ENCODE results near the gene UHRF1.

The UHRF1 gene

DNA sequence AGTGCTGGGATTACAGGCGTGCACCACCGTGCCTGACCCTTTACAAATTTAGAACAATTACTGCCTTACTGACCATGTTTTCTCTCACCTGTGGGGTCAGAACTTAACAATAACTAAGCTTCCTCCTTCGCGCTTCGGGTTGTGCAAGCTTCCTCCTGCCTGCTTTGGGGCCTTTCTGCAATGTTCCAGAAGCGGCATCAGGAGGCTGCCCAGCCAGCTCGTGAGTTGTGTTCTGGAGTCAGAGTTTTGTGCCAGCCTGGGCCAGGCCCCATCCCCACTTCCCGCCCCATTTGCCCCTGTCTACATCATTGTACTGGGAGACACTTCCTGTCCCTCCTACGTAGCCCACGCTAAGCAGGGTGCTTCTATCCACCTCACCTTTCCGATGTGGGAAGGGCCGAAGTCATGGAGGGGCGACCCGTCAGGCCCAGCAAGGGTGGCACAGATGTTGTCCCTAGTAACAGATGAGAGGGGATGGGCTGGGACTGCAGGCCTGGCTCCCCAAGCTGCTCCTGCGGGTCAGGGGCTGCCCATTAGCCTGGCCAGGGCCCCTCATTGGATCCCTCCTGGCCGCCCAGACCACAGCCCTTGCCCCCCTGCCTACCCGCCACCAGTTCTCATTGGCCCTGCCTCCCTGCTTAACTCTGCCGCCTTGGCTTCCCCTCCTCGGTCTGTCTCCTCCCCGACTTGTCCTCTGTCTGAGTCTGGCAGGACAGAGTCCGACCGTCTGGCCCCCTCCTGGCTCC lies 13.4 kb downstream of the UHRF1 start:
- H3K4me3 ChIP-seq (ENCODE audit: low read depth, low read length), result no peak overlapping the region
- TF ChIP-seq, protein P1, sequence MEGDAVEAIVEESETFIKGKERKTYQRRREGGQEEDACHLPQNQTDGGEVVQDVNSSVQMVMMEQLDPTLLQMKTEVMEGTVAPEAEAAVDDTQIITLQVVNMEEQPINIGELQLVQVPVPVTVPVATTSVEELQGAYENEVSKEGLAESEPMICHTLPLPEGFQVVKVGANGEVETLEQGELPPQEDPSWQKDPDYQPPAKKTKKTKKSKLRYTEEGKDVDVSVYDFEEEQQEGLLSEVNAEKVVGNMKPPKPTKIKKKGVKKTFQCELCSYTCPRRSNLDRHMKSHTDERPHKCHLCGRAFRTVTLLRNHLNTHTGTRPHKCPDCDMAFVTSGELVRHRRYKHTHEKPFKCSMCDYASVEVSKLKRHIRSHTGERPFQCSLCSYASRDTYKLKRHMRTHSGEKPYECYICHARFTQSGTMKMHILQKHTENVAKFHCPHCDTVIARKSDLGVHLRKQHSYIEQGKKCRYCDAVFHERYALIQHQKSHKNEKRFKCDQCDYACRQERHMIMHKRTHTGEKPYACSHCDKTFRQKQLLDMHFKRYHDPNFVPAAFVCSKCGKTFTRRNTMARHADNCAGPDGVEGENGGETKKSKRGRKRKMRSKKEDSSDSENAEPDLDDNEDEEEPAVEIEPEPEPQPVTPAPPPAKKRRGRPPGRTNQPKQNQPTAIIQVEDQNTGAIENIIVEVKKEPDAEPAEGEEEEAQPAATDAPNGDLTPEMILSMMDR (IDR thresholded peaks at IDR 0.05; ENCODE audit: low read depth, low read length, missing control alignments), result no peak
- in situ Hi-C loops (cut with HindIII; ENCODE audit: low sequenced_read_pairs), result no loop called here
- no peak for DNase-seq (ENCODE audit: low read depth)

DNA sequence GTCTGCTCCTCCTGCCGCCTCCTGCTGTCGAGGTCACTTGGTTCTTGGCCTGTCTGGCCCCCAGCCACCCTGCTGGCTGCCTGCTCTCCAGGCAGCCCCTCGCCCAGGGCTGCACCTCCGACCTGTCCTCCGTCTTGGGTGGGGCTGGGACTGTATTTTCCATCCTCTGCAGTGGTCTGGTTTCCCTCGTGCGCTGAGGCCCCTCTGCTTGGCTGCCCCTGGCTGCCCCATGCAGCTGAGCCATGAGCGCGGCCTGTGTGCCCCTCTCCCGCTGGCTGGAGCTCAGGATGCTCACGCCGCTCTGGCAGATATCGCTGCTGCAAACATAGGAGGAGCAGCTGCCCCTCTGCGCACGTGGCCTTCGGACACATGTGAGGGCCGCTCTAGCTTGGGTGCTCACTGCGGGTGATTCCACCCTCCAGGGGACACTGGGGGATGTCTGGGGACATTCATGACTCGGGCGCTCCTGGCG lies 14.0 kb downstream of the UHRF1 start:
- no peak overlapping the region for H3K4me3 ChIP-seq (ENCODE audit: low read depth, low read length)
- no peak for DNase-seq (ENCODE audit: low read depth)
- in situ Hi-C loops (cut with HindIII; ENCODE audit: low sequenced_read_pairs), result no loop called here
- TF ChIP-seq, protein P1 (IDR thresholded peaks at IDR 0.05; ENCODE audit: low read depth, low read length, missing control alignments), result no peak

DNA sequence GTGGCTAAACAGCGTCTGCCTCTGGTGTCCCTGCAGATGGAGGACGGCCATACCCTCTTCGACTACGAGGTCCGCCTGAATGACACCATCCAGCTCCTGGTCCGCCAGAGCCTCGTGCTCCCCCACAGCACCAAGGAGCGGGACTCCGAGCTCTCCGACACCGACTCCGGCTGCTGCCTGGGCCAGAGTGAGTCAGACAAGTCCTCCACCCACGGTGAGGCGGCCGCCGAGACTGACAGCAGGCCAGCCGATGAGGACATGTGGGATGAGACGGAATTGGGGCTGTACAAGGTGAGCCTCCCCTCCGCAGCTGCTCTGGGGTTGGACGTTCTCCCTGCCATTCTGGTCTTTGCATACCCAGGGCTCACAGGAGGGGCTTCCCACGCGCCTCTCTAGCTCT lies 19.9 kb downstream of the UHRF1 start:
- TF ChIP-seq, protein P1 (IDR thresholded peaks at IDR 0.05; ENCODE audit: low read depth, low read length, missing control alignments), result no peak
- no peak for DNase-seq (ENCODE audit: low read depth)
- in situ Hi-C loops (cut with HindIII; ENCODE audit: low sequenced_read_pairs), result no loop called here
- H3K4me3 ChIP-seq (ENCODE audit: low read depth, low read length), result no peak overlapping the region

DNA sequence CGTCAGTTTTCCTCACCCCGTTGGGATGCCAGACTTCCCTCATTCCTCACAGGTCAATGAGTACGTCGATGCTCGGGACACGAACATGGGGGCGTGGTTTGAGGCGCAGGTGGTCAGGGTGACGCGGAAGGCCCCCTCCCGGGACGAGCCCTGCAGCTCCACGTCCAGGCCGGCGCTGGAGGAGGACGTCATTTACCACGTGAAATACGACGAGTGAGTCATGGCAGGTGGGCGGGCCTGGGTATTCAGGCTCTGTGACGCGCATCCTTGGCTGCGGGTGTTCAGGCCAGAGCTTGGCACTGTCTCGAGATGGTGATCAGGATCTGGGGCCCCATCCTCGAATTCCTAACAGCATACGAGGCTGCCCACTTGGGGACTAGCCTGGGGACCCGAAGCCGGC lies 21.4 kb downstream of the UHRF1 start:
- in situ Hi-C loops (cut with HindIII; ENCODE audit: low sequenced_read_pairs), result no loop called here
- TF ChIP-seq, protein P1 (IDR thresholded peaks at IDR 0.05; ENCODE audit: low read depth, low read length, missing control alignments), result no peak
- no peak overlapping the region for H3K4me3 ChIP-seq (ENCODE audit: low read depth, low read length)
- DNase-seq (ENCODE audit: low read depth), result no peak

- no peak overlapping the region for H3K4me3 ChIP-seq (ENCODE audit: low read depth, low read length)
- in situ Hi-C loops (cut with HindIII; ENCODE audit: low sequenced_read_pairs), result no loop called here
- TF ChIP-seq, protein P1 (IDR thresholded peaks at IDR 0.05; ENCODE audit: low read depth, low read length, missing control alignments), result no peak
Measured at GRCh38 chr19:4932711-4933110, 23.4 kb downstream of the UHRF1 start.

DNA sequence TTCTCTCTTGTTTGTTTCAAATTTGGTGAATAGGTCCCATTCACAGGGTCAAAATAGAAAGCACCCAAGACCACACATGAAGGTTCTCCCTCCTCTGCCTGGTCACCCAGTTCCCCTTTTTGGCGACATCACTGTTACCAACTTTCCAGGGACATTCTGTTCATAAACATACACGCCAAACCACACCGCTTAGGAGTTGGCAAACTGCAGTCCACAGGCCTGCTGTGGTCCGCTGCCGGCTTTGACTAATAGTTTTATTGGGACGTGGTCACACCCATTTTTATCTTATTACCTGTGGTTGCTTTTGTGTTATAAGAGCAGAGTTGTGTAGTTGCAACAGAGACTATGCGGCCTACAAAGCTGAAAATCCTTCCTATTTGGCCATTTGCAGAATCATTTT lies 24.2 kb downstream of the UHRF1 start:
- TF ChIP-seq, protein P1 (IDR thresholded peaks at IDR 0.05; ENCODE audit: low read depth, low read length, missing control alignments), result no peak
- DNase-seq (ENCODE audit: low read depth), result no peak
- H3K4me3 ChIP-seq (ENCODE audit: low read depth, low read length), result no peak overlapping the region
- in situ Hi-C loops (cut with HindIII; ENCODE audit: low sequenced_read_pairs), result no loop called here

More at GRCh38 chr19:4932711-4933110, 23.4 kb downstream of the UHRF1 start:
- DNase-seq (ENCODE audit: low read depth), result no peak
